Trophoblast cell (in vitro differentiated cells and primary cell): ENCODE measurements around the gene NACAD.

Source experiments
- DNase-seq, 2 donors: peaks; one replicate each; pipeline ENCODE4 v3.0.0-alpha.2; 2016
- H2AFZ ChIP-seq: 2 replicates; pipeline ENCODE4 v1.6.1; 2013; ENCODE audit warnings: low read length, moderate library complexity, mild to moderate bottlenecking; ENCODE audit not compliant: insufficient read depth, poor library complexity
- H2AK5ac ChIP-seq: 2 replicates; pipeline ENCODE4 v1.6.1; 2013; ENCODE audit warnings: mild to moderate bottlenecking, low read length
- H2BK120ac ChIP-seq: 2 replicates; pipeline ENCODE4 v1.6.1; 2013; ENCODE audit warnings: low read length, mild to moderate bottlenecking, moderate library complexity; ENCODE audit not compliant: insufficient read depth, poor library complexity
- H2BK12ac ChIP-seq: 2 replicates; pipeline ENCODE4 v1.6.1; 2013; ENCODE audit warnings: mild to moderate bottlenecking, low read length, moderate library complexity
- H2BK5ac ChIP-seq: 2 replicates; pipeline ENCODE4 v1.6.1; 2013; ENCODE audit warnings: low read length, low read depth, moderate library complexity, mild to moderate bottlenecking; ENCODE audit not compliant: poor library complexity
- H3K14ac ChIP-seq: 2 replicates; pipeline ENCODE4 v1.6.1; 2013; ENCODE audit warnings: mild to moderate bottlenecking, low read length
- H3K18ac ChIP-seq: 2 replicates; pipeline ENCODE4 v1.6.1; 2013; ENCODE audit warnings: mild to moderate bottlenecking, low read length
- H3K23ac ChIP-seq: 2 replicates; pipeline ENCODE4 v1.6.1; 2013; ENCODE audit warnings: low read length
- H3K27ac ChIP-seq: 2 replicates; pipeline ENCODE4 v1.5.1; 2013; ENCODE audit warnings: low read depth, mild to moderate bottlenecking, inconsistent platforms, low read length, moderate library complexity
- H3K27me3 ChIP-seq: 2 replicates; pipeline ENCODE4 v1.6.1; 2013; ENCODE audit warnings: inconsistent platforms, mild to moderate bottlenecking, low read length, moderate library complexity; ENCODE audit not compliant: insufficient read depth
- H3K36me3 ChIP-seq, 2 experiments: 1 replicate in 1 of 2; 2 replicates in 1 of 2; pipeline ENCODE4 v1.6.1; 2013; ENCODE audit warnings: low read length in 2 of 2, mild to moderate bottlenecking in 2 of 2, moderate library complexity in 1 of 2; ENCODE audit not compliant: insufficient read depth in 2 of 2, control insufficient read depth in 1 of 2
- H3K4ac ChIP-seq: 2 replicates; pipeline ENCODE4 v1.6.1; 2013; ENCODE audit warnings: low read depth, mild to moderate bottlenecking, low read length, moderate library complexity
- H3K4me1 ChIP-seq, 2 experiments: 1 replicate in 1 of 2; 2 replicates in 1 of 2; pipeline ENCODE4 v1.6.1; 2013; ENCODE audit warnings: low read length in 2 of 2, mild to moderate bottlenecking in 2 of 2, moderate library complexity in 1 of 2; ENCODE audit not compliant: insufficient read depth in 2 of 2, control insufficient read depth in 1 of 2
- H3K4me2 ChIP-seq: 2 replicates; pipeline ENCODE4 v1.6.1; 2013; ENCODE audit warnings: inconsistent platforms, mild to moderate bottlenecking, low read length, moderate library complexity
- H3K4me3 ChIP-seq: 2 replicates; pipeline ENCODE4 v1.5.1; 2013; ENCODE audit warnings: mild to moderate bottlenecking, low read depth, low read length, inconsistent platforms
- H3K79me1 ChIP-seq: one replicate; pipeline ENCODE4 v1.6.1; 2013; ENCODE audit warnings: low read length
- H3K79me2 ChIP-seq: 2 replicates; pipeline ENCODE4 v1.6.1; 2013; ENCODE audit warnings: low read length, mild to moderate bottlenecking; ENCODE audit not compliant: control insufficient read depth, insufficient read depth, poor library complexity
- H3K9ac ChIP-seq: 2 replicates; pipeline ENCODE4 v1.6.1; 2013; ENCODE audit warnings: mild to moderate bottlenecking, low read length
- H3K9me3 ChIP-seq: 2 replicates; pipeline ENCODE4 v1.6.1; 2013; ENCODE audit warnings: low read depth, mild to moderate bottlenecking, control low read depth, inconsistent platforms, low read length; ENCODE audit not compliant: insufficient read depth
- H4K12ac ChIP-seq: 2 replicates; pipeline ENCODE4 v1.6.1; 2013; ENCODE audit warnings: low read depth, mild to moderate bottlenecking, low read length, moderate library complexity
- H4K8ac ChIP-seq: 2 replicates; pipeline ENCODE4 v1.6.1; 2013; ENCODE audit warnings: low read depth, mild to moderate bottlenecking, low read length, moderate library complexity
- H4K91ac ChIP-seq: one replicate; pipeline ENCODE4 v1.6.1; 2013; ENCODE audit warnings: low read depth, mild to moderate bottlenecking, low read length, moderate library complexity
- WGBS: extraction: QIAGEN DNeasy Blood & Tissue Kit; methylation state at CpG from one replicate; pipeline ENCODE4 v1.1.7; 2013; ENCODE audit warnings: missing lambda C conversion rate; ENCODE audit not compliant: insufficient read length, insufficient coverage; ENCODE audit errors: extremely low coverage; 5-methylcytosine and 5-hydroxymethylcytosine counted together

NACAD gene

DNA sequence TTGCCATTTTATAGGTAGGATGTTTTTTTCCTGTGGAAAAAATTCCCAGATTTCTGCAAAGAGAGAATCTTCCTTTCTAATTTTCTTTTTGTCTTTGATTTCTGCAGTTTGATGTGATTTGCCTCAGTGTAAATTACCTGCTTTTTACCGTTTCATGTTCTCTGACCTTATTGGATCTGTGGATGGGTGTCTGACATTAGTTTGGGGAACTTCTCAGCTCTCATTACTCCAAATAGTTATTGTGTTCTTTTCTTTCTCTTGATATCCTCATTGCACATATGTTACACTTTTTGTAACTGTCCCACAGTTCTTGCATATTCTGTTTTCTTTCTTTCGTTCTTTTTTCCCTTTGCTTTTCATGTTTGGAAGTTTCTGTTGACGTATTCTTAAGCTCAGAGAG lies 28.5 kb downstream of the NACAD start:
- Histone ChIP-seq H3K9ac (no peak overlapping the region), H2AK5ac (no peak overlapping the region), H4K91ac (no peak overlapping the region), H3K14ac (no peak overlapping the region), H4K8ac (no peak overlapping the region), H3K9me3 (peaks cover 2% of the 10 kb centered on the region), H3K4me3 (no peak overlapping the region), H3K4ac (no peak overlapping the region), H3K36me3 (peaks cover 5 to 16% of the 10 kb centered on the region in 2 experiments), H2BK12ac (no peak overlapping the region), H3K4me2 (no peak overlapping the region), H2BK5ac (no peak overlapping the region), H3K79me2 (no peaks in the 10 kb centered on the region), H3K23ac (no peak overlapping the region), H3K18ac (no peak overlapping the region), H3K4me1 (no peaks in the 10 kb centered on the region), H2AFZ (no peak overlapping the region), H3K79me1 (no peaks in the 10 kb centered on the region), H4K12ac (no peak overlapping the region), H3K27ac (no peak overlapping the region), H2BK120ac (no peak overlapping the region), H3K27me3 (no peaks in the 10 kb centered on the region)
- WGBS: no CpG with 5 or more reads among the region's 3 CpGs
- DNase-seq: no peak

DNA sequence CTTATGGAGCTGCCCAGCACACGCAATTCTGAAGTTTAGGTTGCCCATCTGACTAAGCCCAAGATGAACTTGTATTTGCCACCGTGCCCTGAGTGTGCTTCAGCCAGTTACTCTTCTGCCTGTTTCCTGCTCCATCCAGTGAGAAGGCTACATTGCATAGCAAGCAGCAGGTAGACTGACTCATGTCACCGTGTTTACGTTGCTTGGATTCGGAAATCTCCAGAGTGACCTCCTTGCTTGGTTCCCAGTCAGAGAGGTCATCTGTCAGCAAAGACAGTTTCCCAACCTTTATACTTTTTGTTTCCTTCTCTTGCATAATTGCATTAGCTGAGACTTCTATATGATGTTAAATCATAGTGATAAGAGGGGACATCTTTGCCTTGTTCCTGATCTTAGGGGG lies 30.9 kb downstream of the NACAD start:
- Histone ChIP-seq H3K4ac (no peak overlapping the region), H3K27ac (no peak overlapping the region), H3K14ac (no peak overlapping the region), H3K4me2 (no peak overlapping the region), H2BK120ac (no peak overlapping the region), H4K8ac (no peak overlapping the region), H3K18ac (no peak overlapping the region), H2BK5ac (no peak overlapping the region), H3K79me2 (no peaks in the 10 kb centered on the region), H3K9me3 (peaks cover 2% of the 10 kb centered on the region), H2BK12ac (no peak overlapping the region), H3K9ac (no peak overlapping the region), H3K4me1 (no peaks in the 10 kb centered on the region), H3K23ac (no peak overlapping the region), H4K12ac (no peak overlapping the region), H3K27me3 (no peaks in the 10 kb centered on the region), H2AK5ac (no peak overlapping the region), H2AFZ (no peak overlapping the region), H3K36me3 (peaks cover 4 to 5% of the 10 kb centered on the region in 2 experiments), H3K4me3 (no peak overlapping the region), H3K79me1 (no peaks in the 10 kb centered on the region), H4K91ac (no peak overlapping the region)
- no peak for DNase-seq
- no CpG with 5 or more reads among the region's 5 CpGs for whole genome bisulfite sequencing

- H3K23ac ChIP-seq: no peak overlapping the region
- peaks cover 2% of the 10 kb centered on the region for H3K9me3 ChIP-seq
- H3K4me3 ChIP-seq: no peak overlapping the region
- no peak overlapping the region for H4K12ac ChIP-seq
- no peak overlapping the region for H2BK5ac ChIP-seq
- no peaks in the 10 kb centered on the region for H3K4me1 ChIP-seq
- no peak overlapping the region for H2BK120ac ChIP-seq
- no peak overlapping the region for H4K8ac ChIP-seq
- H3K4ac ChIP-seq: no peak overlapping the region
- H3K18ac ChIP-seq: no peak overlapping the region
- H2BK12ac ChIP-seq: no peak overlapping the region
- no peaks in the 10 kb centered on the region for H3K27me3 ChIP-seq
- peaks cover 4 to 14% of the 10 kb centered on the region in 2 experiments for H3K36me3 ChIP-seq
- H4K91ac ChIP-seq: no peak overlapping the region
- H3K9ac ChIP-seq: no peak overlapping the region
- H3K27ac ChIP-seq: no peak overlapping the region
- no peak overlapping the region for H3K4me2 ChIP-seq
- no peak overlapping the region for H3K14ac ChIP-seq
- no CpG with 5 or more reads among the region's 5 CpGs for WGBS
- no peaks in the 10 kb centered on the region for H3K79me2 ChIP-seq
- H2AK5ac ChIP-seq: no peak overlapping the region
- H2AFZ ChIP-seq: no peak overlapping the region
- H3K79me1 ChIP-seq: no peaks in the 10 kb centered on the region
- no peak for DNase-seq
Observed at GRCh38 chr7:45055594-45056219, 33.1 kb downstream of the NACAD start.

DNA sequence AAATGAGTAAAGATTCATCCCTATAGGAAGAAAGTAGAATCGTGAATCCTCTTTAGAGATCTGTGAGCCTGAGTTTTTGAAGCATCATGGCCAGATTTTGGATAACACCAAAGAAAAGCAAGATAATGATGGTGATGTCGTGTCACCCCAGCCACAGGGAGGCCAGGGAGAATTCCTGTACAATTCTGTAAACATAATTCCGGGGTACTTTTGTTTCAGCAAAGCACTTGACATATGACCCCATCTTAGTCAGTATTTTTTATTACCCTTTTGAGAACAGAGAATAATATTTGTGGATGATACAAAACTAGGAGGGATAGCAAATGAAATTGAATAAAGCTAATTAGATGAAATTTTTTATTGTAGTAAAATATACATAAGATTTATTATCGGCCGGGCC lies 33.8 kb downstream of the NACAD start:
- Histone ChIP-seq H3K4me3 (no peak overlapping the region), H3K4ac (no peak overlapping the region), H2BK5ac (no peak overlapping the region), H2BK12ac (no peak overlapping the region), H3K79me2 (no peaks in the 10 kb centered on the region), H3K9ac (no peak overlapping the region), H4K12ac (no peak overlapping the region), H3K36me3 (peaks cover 4 to 15% of the 10 kb centered on the region in 2 experiments), H3K14ac (no peak overlapping the region), H3K4me1 (no peaks in the 10 kb centered on the region), H4K8ac (no peak overlapping the region), H2BK120ac (no peak overlapping the region), H3K27me3 (no peaks in the 10 kb centered on the region), H3K27ac (no peak overlapping the region), H3K18ac (no peak overlapping the region), H3K9me3 (peaks cover 2% of the 10 kb centered on the region), H3K4me2 (no peak overlapping the region), H2AFZ (no peak overlapping the region), H2AK5ac (no peak overlapping the region), H3K79me1 (no peaks in the 10 kb centered on the region), H4K91ac (no peak overlapping the region), H3K23ac (no peak overlapping the region)
- DNase-seq: no peak
- WGBS: no CpG with 5 or more reads among the region's 5 CpGs
